Activated CD4-positive, CD25-positive, alpha-beta regulatory T cell (primary cell): ENCODE results near the gene DUX4.
"Not testable (repeated sequence)": the region's sequence is repeated elsewhere in the genome, so short reads cannot be mapped to it uniquely, and the experiment has no call there.

ENCODE experiments used
- DNase-seq, 4 experiments: peaks; one replicate each; lab custom pipeline; 2025; lab: John Stamatoyannopoulos, UW

DUX4 gene

DNA sequence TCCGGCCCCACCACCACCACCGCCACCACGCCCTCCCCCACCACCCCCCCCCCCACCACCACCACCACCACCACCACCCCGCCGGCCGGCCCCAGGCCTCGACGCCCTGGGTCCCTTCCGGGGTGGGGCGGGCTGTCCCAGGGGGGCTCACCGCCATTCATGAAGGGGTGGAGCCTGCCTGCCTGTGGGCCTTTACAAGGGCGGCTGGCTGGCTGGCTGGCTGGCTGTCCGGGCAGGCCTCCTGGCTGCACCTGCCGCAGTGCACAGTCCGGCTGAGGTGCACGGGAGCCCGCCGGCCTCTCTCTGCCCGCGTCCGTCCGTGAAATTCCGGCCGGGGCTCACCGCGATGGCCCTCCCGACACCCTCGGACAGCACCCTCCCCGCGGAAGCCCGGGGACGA is at the start of gene DUX4:
Gene DUX4 (plus strand): TSS at position 347 of the 400 bp plus-strand sequence. CDS start 0 bp downstream, at position 347.
- DNase-seq, result not testable (repeated sequence)

DNA sequence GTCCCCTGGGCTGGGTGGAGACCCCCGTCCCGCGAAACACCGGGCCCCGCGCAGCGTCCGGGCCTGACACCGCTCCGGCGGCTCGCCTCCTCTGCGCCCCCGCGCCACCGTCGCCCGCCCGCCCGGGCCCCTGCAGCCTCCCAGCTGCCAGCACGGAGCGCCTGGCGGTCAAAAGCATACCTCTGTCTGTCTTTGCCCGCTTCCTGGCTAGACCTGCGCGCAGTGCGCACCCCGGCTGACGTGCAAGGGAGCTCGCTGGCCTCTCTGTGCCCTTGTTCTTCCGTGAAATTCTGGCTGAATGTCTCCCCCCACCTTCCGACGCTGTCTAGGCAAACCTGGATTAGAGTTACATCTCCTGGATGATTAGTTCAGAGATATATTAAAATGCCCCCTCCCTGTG is 1.9 kb downstream of the DUX4 start:
- not testable (repeated sequence) for DNase-seq

DNA sequence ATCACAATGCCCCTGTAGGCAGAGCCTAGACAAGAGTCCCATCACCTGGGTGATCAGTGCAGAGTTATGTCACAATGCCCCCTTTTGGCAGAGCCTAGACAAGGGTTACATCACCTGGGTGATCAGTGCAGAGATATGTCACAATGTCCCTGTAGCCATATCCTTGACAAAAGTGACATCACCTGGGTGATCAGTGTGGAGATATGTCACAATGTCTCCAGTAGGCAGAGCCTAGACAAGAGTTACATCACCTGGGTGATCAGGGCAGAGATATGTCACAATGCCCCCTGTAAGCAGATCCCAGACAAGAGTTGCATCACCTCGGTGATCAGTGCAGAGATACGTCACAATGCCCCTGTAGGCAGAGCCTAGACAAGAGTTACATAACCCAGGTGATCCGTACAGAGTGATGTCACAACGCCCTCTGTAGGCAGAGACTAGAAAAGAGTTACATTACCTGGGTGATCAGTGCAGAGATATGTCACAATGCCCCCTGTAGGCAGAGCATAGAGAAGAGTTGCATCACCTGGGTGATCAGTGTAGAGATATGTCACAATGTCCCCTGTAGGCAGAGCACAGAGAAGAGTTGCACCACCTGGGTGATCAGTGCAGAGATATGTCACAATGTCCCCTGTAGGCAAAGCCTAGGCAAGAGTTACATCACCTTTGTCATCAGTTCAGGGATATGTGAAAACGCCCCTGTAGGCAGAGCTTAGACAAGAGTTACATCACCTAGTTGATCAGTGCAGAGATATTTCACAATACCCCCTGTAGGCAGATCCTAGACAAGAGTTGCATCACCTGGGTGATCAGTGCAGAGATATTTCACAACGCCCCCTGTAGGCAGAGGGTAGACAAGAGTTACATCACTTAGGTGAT is 4.4 kb downstream of the DUX4 start:
- DNase-seq, result not testable (repeated sequence)

DNA sequence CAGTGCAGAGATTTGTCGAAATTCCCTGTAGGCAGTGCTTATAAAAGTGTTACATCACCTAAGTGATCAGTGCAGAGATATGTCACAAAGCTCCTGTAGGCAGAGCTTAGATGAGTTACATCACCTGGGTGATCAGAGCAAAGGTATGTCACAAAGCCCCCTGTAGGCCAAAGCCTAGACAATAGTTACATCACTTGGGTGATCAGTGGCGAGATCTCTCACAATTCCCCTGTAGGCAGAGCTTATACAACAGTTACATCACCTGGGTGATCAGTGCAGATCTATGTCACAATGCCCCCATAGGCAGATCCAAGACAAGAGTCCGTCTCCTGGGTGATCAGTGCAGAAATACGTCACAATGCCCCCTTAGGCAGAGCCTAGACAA is 5.0 kb downstream of the DUX4 start:
- DNase-seq, result not testable (repeated sequence)

DNA sequence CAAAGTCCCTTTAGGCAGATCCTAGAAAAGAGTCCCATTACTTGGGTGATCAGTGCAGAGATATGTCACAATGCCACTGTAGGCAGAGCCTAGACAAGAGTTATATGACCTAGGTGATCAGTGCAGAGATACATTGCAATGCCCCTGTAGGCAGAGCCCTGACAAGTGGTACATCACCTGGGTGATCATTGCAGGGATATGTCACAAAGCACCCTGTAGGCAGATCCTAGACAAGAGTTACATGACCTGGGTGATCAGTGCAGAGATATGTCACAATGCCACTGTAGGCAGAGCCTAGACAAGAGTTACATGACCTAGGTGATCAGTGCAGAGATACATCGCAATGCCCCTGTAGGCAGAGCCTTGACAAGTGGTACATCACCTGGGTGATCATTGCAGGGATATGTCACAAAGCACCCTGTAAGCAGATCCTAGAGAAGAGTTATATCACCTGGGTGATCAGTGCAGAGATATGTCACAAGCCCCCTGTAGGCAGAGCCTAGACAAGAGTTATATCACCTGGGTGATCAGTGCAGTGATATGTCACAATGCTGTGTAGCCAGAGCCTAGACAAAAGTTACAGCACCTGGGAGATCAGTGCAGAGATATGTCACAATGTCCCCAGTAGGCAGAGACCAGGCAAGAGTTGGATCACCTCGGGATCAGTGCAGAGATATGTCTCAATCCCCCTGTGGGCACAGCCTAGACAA is 5.6 kb downstream of the DUX4 start:
- DNase-seq, result not testable (repeated sequence)

DNA sequence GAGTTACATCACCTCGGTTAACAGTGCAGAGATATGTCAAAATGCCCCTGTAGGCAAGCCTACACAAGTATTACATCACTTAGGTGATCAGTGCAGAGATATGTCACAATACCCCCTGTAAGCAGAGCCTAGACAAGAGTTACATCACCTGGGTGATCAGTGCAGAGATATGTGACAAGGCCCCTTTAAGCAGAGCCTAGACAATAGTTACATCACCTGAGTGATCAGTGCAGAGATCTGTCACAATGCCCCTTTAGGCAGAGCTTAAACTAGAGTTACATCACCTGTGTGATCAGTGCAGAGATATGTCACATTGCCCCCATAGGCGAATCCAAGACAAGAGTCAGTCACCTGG is 6.1 kb downstream of the DUX4 start:
- DNase-seq, result not testable (repeated sequence)

DNA sequence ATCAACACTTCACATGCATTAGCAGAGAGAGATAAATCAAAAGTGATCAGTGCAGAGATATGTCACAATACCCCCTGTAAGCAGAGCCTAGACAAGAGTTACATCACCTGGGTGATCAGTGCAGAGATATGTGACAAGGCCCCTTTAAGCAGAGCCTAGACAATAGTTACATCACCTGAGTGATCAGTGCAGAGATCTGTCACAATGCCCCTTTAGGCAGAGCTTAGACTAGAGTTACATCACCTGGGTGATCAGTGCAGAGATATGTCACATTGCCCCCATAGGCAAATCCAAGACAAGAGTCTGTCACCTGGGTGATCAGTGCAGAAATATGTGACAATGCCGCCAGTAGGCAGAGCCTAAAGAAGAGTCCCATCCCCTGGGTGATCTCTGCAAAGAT is 7.4 kb downstream of the DUX4 start:
- DNase-seq, result not testable (repeated sequence)

DNA sequence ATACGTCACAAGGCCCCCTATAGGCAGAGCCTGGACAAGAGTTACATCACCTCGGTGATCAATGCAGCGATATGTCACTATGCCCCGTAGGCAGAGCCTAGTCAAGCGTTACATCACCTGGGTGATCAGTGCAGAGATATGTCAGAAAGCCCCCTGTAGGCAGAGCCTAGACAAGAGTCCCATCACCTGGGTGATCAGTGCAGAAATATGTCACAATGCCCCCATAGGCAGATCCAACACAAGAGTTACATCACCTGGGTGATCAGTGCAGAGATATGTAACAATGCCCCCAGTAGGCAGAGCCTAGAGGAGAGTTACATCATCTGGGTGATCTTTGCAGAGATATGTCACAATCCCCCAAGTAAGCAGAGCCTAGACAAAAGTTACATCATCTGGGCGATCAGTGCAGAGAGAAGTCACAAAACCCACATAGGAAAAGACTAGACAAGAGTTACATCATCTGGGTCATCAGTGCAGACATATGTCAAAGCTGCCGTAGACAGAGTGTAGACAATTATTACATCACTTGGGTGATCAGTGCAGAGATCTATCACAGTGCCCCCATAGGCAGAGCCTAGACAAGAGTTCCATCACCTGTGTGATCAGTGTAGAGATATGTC is 8.0 kb downstream of the DUX4 start:
- not testable (repeated sequence) for DNase-seq

DNA sequence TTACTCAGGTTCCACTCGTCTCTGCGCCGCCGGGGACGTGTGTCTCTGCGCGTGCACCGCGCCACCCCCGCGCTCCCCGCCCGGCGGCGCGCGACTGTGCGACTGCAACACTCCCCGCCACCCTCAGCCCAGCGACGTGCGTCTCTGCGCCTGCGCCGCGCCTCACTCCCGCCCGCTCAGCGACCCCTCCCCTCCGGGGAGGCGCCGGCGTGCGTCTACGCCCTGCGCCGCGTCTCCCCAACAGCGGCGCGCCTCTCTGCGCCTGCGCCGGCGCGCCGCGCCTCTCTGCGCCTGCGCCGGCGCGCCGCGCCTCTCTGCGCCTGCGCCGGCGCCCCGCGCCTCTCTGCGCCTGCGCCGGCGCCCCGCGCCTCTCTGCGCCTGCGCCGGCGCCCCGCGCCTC is 29.9 kb downstream of the DUX4 start:
- not testable (repeated sequence) for DNase-seq
